NCI-H1105 treated with DMSO at 0.1 percent for 48 hours (cell line): ENCODE data around the gene FAR1.

ENCODE experiments used
- DNase-seq: peaks from one replicate; lab custom pipeline; 2025; lab: John Stamatoyannopoulos, UW

The FAR1 gene

DNA sequence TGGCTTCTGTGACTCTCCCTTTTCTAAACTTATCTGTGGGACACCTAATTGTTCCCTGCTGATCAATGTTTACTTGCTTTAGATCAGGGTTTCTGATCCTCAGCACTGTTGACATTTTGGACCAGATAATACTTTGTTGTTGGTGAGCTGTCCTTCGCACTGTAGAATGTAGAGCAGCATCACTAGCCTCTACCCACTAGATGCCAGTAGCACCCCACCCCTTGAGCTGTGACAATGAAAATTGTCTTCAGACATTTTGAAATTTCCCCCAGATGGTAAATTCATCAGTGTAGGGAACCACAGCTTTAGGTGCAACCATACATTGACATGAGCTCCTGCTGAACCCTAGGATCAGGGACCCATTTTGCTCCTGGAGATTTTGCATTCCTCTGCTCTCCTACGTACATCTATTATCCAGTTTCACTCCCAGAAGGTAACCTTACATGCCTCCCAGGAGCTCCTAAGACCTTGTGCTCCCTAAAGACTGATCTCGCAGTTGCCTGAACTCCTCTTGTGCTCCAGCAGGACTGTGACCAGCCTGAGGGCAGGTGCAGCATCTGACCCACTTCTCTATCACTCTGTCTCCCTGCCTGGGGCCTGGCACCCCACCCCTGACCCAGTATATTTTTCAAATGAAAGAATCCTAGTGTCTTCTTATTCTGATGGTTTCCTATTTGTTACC, 107.8 kb downstream of the FAR1 start:
- DNase-seq: peak; percentile 31

DNA sequence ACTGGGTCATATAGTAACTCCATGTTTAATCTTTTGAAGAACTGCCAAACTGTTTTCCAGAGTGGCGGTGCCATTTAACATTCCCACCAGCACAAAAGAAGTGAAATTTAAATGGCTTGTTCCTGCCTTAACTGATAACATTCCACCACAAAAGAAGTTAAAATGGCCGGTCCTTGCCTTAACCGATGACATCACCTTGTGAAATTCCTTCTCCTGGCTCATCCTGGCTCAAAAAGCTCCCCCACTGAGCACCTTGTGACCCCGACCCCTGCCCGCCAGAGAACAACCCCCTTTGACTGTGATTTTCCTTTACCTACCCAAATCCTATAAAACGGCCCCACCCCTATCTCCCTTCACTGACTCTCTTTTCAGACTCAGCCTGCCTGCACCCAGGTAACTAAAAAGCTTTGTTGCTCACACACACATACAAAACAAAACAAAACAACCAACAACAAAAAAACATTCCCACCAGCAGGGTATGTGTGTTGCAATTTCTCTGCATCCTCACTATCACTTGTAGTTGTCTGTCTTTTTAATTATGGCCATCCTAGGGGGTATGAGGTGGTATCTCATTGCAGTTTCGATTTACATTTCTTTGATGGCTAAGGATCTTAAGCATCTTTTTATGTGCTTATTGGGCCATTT, 109.0 kb downstream of the FAR1 start:
- DNase-seq: no peak

DNA sequence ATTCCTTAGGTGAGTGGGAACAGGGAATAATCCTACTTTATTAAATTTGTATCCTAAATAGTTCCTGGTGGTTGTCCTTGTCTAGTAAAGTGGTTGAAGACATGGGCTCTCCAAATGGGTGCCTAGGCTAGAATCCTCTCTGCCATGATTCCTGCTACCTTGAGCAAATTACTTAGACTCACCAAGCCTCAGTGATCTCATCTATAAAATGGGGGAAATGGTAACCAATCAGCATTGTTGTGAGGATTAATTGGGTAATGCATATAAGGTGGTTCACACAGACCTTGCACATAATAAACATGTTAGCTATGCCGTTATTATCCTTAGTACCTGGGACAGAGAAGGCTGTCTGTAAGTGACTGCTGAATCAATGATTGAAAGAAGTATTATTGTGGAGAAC, 109.9 kb downstream of the FAR1 start:
- no peak for DNase-seq

DNA sequence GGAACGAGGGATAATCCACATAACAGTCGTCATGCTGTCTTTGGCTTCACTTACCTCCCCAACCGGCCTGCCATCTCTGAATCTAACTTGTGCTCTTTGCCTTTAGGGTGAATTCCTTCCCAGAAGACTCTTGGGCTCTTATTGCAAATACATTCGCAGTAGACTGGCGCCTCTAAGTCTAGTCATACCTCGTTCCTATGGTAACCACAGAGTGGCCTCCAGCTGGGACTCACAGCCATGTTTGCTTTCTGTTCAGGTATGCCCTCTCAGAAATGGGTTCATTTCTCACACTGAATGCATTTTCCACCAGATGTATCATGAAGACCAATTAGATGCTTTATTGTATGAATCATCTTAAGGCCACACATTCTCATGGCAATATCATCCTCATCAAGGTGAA, 112.7 kb downstream of the FAR1 start:
- peak; percentile 73 for DNase-seq
